ENCODE results near the gene CD2AP.

The CD2AP gene

DNA sequence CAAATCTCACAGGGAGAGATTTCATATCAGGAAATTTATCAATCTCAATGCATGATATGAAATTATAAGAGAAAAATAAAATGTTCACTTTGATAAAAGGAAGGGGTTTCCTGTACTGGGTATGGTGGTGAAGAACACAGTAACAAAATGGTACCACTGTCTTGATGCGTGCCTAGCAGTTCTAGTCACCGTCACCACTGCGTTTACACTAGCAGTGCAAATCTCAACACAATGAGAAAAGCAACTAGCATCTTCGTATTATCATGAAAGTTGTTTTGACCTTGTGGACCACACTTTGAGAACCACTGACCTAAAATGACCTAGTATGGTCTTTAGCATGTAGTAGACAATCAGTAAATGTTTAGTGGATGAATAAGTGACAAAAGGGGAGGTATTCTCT is 152.4 kb downstream of the CD2AP start:
- TF ChIP-seq, protein P1, sequence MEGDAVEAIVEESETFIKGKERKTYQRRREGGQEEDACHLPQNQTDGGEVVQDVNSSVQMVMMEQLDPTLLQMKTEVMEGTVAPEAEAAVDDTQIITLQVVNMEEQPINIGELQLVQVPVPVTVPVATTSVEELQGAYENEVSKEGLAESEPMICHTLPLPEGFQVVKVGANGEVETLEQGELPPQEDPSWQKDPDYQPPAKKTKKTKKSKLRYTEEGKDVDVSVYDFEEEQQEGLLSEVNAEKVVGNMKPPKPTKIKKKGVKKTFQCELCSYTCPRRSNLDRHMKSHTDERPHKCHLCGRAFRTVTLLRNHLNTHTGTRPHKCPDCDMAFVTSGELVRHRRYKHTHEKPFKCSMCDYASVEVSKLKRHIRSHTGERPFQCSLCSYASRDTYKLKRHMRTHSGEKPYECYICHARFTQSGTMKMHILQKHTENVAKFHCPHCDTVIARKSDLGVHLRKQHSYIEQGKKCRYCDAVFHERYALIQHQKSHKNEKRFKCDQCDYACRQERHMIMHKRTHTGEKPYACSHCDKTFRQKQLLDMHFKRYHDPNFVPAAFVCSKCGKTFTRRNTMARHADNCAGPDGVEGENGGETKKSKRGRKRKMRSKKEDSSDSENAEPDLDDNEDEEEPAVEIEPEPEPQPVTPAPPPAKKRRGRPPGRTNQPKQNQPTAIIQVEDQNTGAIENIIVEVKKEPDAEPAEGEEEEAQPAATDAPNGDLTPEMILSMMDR (IDR thresholded peaks at IDR 0.05): no peak
- no peaks in the 10 kb centered on the region for H3K36me3 Mint-ChIP-seq (ENCODE audit: low read depth)
- no peak overlapping the region for H3K27ac Mint-ChIP-seq
- no peak overlapping the region for H3K4me3 Mint-ChIP-seq
- no peak for DNase-seq
- H3K4me1 Mint-ChIP-seq: peaks cover 9% of the 10 kb centered on the region
- peaks cover 3% of the 10 kb centered on the region for H3K9me3 Mint-ChIP-seq
- H3K27me3 Mint-ChIP-seq (ENCODE audit: low read depth, poor library complexity): peaks cover 4% of the 10 kb centered on the region

DNA sequence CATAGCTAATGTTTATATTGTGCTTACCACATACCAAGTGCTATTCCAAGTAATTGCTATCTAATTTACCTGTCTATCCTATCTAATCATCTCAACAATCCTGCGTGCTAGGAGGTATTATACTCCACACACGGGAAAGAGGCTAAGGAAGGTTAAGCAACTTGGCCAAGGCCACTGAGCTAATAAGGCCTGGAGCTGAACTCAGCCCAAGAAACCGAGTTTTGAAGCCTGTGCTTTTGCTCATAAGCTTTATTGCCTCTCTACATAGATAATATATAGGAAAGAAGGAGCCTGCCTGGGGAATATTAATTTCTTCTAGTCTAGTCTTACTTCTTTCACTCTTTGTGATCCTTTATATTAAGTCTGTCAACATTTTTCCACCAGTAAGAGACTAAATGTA is 153.0 kb downstream of the CD2AP start:
- Mint-ChIP-seq H3K36me3 (ENCODE audit: low read depth) (no peaks in the 10 kb centered on the region), H3K27me3 (ENCODE audit: low read depth, poor library complexity) (peaks cover 4% of the 10 kb centered on the region), H3K4me1 (peaks cover 9% of the 10 kb centered on the region), H3K4me3 (no peak overlapping the region), H3K27ac (no peak overlapping the region), H3K9me3 (peaks cover 6% of the 10 kb centered on the region)
- DNase-seq: no peak
- TF ChIP-seq, protein P1 (IDR thresholded peaks at IDR 0.05): no peak

DNA sequence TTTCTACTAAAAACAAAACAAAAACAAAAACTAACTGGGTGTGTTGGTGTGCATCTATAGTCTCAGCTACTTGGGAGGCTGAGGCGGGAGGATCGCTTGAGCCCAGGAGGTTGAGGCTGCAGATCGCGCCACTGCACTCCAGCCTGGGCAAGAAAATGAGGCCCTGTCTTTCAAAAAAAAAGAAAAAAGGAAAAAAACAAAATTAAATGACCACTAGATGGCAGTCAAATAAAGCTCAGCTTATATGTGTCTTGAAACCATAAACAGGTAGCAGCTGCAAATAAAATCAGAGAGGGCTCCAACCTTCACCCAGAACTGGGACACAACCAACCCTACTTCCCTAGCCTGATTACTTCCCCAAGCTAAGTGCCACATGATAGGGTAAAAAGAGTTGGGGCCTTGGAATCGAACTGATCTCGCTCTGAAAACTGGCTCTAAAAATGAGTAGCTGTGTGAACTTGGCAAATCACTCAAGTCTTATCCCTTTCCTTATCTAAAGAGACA is 153.7 kb downstream of the CD2AP start:
- H3K9me3 Mint-ChIP-seq: peaks cover 11% of the 10 kb centered on the region
- peaks cover 4% of the 10 kb centered on the region for H3K27me3 Mint-ChIP-seq (ENCODE audit: low read depth, poor library complexity)
- DNase-seq: peak; percentile 8
- TF ChIP-seq, protein P1 (IDR thresholded peaks at IDR 0.05): peak; percentile 66
- H3K4me1 Mint-ChIP-seq: peaks cover 9% of the 10 kb centered on the region
- H3K4me3 Mint-ChIP-seq: no peak overlapping the region
- no peaks in the 10 kb centered on the region for H3K36me3 Mint-ChIP-seq (ENCODE audit: low read depth)
- no peak overlapping the region for H3K27ac Mint-ChIP-seq

GRCh38 chr6:47631797-47632196 is 154.2 kb downstream of the CD2AP start:
- H3K27me3 Mint-ChIP-seq (ENCODE audit: low read depth, poor library complexity): peaks cover 4% of the 10 kb centered on the region
- no peak for DNase-seq
- H3K4me1 Mint-ChIP-seq: peaks cover 9% of the 10 kb centered on the region
- TF ChIP-seq, protein P1 (IDR thresholded peaks at IDR 0.05): no peak
- no peak overlapping the region for H3K4me3 Mint-ChIP-seq
- H3K9me3 Mint-ChIP-seq: peaks cover 15% of the 10 kb centered on the region
- H3K27ac Mint-ChIP-seq: no peak overlapping the region
- no peaks in the 10 kb centered on the region for H3K36me3 Mint-ChIP-seq (ENCODE audit: low read depth)

DNA sequence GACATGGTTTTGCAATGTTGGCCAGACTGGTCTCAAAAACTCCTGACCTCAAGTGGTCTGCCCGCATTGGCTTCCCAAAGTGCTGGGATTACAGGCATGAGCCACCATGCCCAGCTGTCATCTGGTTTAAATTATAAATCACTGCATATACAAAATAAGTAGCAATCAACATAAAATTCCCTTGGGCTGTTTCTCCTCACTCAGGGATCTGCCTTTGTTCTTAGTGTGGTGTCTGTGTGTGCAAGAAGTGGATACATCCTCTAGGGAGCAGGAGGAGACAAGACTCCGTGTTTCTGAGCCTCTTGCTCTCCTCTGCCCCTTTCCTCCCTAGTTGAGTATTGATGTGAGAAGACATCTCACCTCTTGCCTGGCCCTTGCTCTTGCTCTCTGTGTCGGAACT is 155.6 kb downstream of the CD2AP start:
- no peaks in the 10 kb centered on the region for H3K36me3 Mint-ChIP-seq (ENCODE audit: low read depth)
- DNase-seq: no peak
- H3K4me3 Mint-ChIP-seq: no peak overlapping the region
- H3K9me3 Mint-ChIP-seq: peaks cover 28% of the 10 kb centered on the region
- TF ChIP-seq, protein P1 (IDR thresholded peaks at IDR 0.05): no peak
- H3K27ac Mint-ChIP-seq: no peak overlapping the region
- H3K4me1 Mint-ChIP-seq: peaks cover 9% of the 10 kb centered on the region
- H3K27me3 Mint-ChIP-seq (ENCODE audit: low read depth, poor library complexity): peaks cover 4% of the 10 kb centered on the region

DNA sequence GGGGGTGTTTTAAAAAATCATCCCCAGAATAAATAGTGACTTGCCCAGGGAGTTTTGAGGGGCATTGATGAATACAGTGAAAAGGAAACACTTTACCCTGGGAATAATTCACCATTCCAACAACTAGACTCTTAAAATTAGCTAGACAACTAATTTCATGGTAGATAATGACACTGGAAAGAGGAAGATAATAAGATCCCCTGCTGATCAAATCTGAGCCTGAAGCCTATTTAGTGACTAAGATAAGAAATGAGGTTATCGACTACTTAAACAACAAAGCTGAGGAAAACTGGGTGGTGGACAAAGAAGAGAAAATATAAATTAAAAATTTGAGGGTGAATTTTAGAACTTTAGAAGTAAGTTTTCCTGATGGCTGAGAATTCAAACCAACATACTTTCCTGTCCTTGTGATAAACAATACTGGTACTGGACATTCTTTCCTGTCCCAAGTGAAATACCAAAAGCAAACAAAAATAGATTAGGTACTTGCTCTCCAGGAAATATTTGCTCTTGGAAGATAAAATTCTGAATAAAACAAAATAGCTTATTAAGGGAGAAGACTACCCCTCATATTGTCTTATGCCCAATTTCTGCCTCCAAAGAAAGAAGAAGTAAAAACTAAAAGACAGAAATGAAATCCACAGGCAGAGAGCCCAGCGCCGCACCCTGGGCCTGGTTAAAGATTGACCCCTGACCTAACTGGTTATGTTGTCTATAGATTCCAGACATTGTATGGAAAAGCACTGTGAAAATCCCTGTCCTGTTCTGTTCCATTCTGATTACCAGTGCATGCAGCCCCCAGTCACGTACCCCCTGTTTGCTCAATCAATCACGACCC is 156.8 kb downstream of the CD2AP start:
- TF ChIP-seq, protein P1 (IDR thresholded peaks at IDR 0.05): no peak
- H3K27me3 Mint-ChIP-seq (ENCODE audit: low read depth, poor library complexity): peaks cover 4% of the 10 kb centered on the region
- H3K9me3 Mint-ChIP-seq: peaks cover 38% of the 10 kb centered on the region
- DNase-seq: no peak
- no peaks in the 10 kb centered on the region for H3K36me3 Mint-ChIP-seq (ENCODE audit: low read depth)
- H3K4me3 Mint-ChIP-seq: no peak overlapping the region
- H3K4me1 Mint-ChIP-seq: peaks cover 9% of the 10 kb centered on the region
- H3K27ac Mint-ChIP-seq: peak overlapping the region; percentile 6
